GM23338 (cell line): Measurements from ENCODE around the gene PLD6.

Source experiments
- CREB1 ChIP-seq: fragments of 250-450 bp; sonication (Bioruptor Pico); IDR thresholded peaks from 2 replicates; pipeline ENCODE4 v1.5.0; 2020; ENCODE audit warnings: low read depth, mild to moderate bottlenecking, moderate library complexity
- EZH2 ChIP-seq: fragments of 200-600 bp; sonication (generic); IDR thresholded peaks from one replicate; pipeline ENCODE4 v1.8.0; 2017; ENCODE audit warnings: antibody characterized with exemption, mild to moderate bottlenecking, low read depth; ENCODE audit not compliant: unreplicated experiment
- EZH2phosphoT487 ChIP-seq: fragments of 200-600 bp; sonication (generic); IDR thresholded peaks from one replicate; pipeline ENCODE4 v1.8.1; 2018; ENCODE audit warnings: antibody characterized with exemption; ENCODE audit not compliant: unreplicated experiment
- JUNB ChIP-seq: IDR thresholded peaks from one replicate; pipeline ENCODE4 v1.6.1; 2016; ENCODE audit warnings: antibody characterized with exemption; ENCODE audit not compliant: unreplicated experiment
- NANOG ChIP-seq: IDR thresholded peaks from 2 replicates; pipeline ENCODE4 v1.6.1; 2016; ENCODE audit warnings: antibody characterized with exemption, borderline replicate concordance
- POLR2AphosphoS5 ChIP-seq: IDR thresholded peaks from 2 replicates; pipeline ENCODE4 v1.6.1; 2016; ENCODE audit warnings: antibody characterized with exemption, low read depth
- STAT1 ChIP-seq: IDR thresholded peaks from one replicate; pipeline ENCODE4 v1.6.1; 2016; ENCODE audit warnings: antibody characterized with exemption; ENCODE audit not compliant: unreplicated experiment
- ZNF114 ChIP-seq: fragments of 250-450 bp; sonication (Bioruptor Pico); IDR thresholded peaks from 2 replicates; pipeline ENCODE4 v1.5.0; 2020; ENCODE audit warnings: mild to moderate bottlenecking, moderate library complexity
- TF ChIP-seq, protein P1 (sequence below), 2 experiments: fragments of 200-600 bp in 1 of 2; sonication (generic) in 1 of 2; conservative IDR thresholded peaks; 2 replicates each; pipeline versions ENCODE4 v1.5.1 to v1.6.1; 2016 to 2017; ENCODE audit warnings: antibody characterized with exemption in 2 of 2, low read depth in 2 of 2, mild to moderate bottlenecking in 2 of 2, moderate library complexity in 1 of 2
- TF ChIP-seq, protein P2 (sequence below): IDR thresholded peaks from one replicate; pipeline ENCODE4 v1.6.1; 2018; ENCODE audit warnings: antibody characterized with exemption; ENCODE audit not compliant: unreplicated experiment
- TF ChIP-seq, protein P3 (sequence below): IDR thresholded peaks from 2 replicates; pipeline ENCODE4 v1.6.1; 2016; ENCODE audit warnings: antibody characterized with exemption

DNA sequence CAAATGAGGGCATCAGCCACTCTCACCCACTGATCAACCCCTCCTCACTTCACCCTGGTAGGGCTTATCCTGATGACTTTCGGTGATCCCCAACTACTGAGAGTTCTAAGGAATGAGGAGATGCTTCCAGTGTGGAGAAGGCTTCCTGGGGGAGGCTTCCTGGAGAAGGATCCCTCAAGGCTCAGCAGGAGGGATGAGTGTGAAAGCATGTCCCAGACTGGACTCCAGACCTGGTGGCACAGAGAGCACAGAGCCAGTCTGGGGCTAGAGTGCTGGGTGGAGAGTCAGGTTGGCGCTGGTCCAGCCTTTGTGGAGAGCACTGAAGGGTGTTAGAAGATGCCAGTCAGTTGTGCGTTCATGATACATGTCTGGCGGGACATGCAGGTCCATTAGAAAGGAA lies 53.7 kb downstream of the PLD6 start:
- TF ChIP-seq, protein P1, sequence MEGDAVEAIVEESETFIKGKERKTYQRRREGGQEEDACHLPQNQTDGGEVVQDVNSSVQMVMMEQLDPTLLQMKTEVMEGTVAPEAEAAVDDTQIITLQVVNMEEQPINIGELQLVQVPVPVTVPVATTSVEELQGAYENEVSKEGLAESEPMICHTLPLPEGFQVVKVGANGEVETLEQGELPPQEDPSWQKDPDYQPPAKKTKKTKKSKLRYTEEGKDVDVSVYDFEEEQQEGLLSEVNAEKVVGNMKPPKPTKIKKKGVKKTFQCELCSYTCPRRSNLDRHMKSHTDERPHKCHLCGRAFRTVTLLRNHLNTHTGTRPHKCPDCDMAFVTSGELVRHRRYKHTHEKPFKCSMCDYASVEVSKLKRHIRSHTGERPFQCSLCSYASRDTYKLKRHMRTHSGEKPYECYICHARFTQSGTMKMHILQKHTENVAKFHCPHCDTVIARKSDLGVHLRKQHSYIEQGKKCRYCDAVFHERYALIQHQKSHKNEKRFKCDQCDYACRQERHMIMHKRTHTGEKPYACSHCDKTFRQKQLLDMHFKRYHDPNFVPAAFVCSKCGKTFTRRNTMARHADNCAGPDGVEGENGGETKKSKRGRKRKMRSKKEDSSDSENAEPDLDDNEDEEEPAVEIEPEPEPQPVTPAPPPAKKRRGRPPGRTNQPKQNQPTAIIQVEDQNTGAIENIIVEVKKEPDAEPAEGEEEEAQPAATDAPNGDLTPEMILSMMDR (conservative IDR thresholded peaks at IDR 0.05; ENCODE audit: low read depth in 2 of 2), result no peak
- no peak for TF ChIP-seq EZH2
- no peak for TF ChIP-seq CREB1 (CRISPR knock-in tag)
- TF ChIP-seq JUNB, result no peak
- TF ChIP-seq POLR2AphosphoS5, result no peak
- no peak for TF ChIP-seq NANOG
- TF ChIP-seq EZH2phosphoT487, result no peak
- TF ChIP-seq, protein P2, sequence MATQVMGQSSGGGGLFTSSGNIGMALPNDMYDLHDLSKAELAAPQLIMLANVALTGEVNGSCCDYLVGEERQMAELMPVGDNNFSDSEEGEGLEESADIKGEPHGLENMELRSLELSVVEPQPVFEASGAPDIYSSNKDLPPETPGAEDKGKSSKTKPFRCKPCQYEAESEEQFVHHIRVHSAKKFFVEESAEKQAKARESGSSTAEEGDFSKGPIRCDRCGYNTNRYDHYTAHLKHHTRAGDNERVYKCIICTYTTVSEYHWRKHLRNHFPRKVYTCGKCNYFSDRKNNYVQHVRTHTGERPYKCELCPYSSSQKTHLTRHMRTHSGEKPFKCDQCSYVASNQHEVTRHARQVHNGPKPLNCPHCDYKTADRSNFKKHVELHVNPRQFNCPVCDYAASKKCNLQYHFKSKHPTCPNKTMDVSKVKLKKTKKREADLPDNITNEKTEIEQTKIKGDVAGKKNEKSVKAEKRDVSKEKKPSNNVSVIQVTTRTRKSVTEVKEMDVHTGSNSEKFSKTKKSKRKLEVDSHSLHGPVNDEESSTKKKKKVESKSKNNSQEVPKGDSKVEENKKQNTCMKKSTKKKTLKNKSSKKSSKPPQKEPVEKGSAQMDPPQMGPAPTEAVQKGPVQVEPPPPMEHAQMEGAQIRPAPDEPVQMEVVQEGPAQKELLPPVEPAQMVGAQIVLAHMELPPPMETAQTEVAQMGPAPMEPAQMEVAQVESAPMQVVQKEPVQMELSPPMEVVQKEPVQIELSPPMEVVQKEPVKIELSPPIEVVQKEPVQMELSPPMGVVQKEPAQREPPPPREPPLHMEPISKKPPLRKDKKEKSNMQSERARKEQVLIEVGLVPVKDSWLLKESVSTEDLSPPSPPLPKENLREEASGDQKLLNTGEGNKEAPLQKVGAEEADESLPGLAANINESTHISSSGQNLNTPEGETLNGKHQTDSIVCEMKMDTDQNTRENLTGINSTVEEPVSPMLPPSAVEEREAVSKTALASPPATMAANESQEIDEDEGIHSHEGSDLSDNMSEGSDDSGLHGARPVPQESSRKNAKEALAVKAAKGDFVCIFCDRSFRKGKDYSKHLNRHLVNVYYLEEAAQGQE, result no peak
- TF ChIP-seq, protein P3, sequence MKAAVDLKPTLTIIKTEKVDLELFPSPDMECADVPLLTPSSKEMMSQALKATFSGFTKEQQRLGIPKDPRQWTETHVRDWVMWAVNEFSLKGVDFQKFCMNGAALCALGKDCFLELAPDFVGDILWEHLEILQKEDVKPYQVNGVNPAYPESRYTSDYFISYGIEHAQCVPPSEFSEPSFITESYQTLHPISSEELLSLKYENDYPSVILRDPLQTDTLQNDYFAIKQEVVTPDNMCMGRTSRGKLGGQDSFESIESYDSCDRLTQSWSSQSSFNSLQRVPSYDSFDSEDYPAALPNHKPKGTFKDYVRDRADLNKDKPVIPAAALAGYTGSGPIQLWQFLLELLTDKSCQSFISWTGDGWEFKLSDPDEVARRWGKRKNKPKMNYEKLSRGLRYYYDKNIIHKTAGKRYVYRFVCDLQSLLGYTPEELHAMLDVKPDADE, result no peak
- TF ChIP-seq STAT1, result no peak
- no peak for TF ChIP-seq ZNF114 (CRISPR knock-in tag)
